Measurements from ENCODE around the gene DLEC1. TPM values are rescaled to one million over a fixed set of nuclear protein-coding genes. Genes with fewer than 3 reads are reported as not detected.
A peak's percentile ranks its signal among the peaks of the same experiment; 100 is the strongest.

The DLEC1 gene
- total RNA-seq, 2 donors from 2014 or later, result 0.18 to 1.9 TPM

GRCh38 chr3:38101811-38102443 lies 62.9 kb downstream of the DLEC1 start:
- Mint-ChIP-seq H3K27ac (no peak overlapping the region), H3K36me3 (peaks cover 0 to 8% of the 10 kb centered on the region in 2 donors), H3K9me3 (peaks cover 8 to 10% of the 10 kb centered on the region in 2 donors)
- ATAC-seq, result no peak
- DNase-seq (ENCODE audit: low spot score in 2 of 2), result no peak

- DNase-seq (ENCODE audit: low spot score in 2 of 2), result no peak
- Mint-ChIP-seq H3K36me3 (peaks cover 0 to 8% of the 10 kb centered on the region in 2 donors), H3K27ac (no peak overlapping the region), H3K9me3 (peaks cover 8 to 10% of the 10 kb centered on the region in 2 donors)
- ATAC-seq, result no peak
Measured at GRCh38 chr3:38102444-38102814, 63.4 kb downstream of the DLEC1 start.

- Mint-ChIP-seq H3K9me3 (peaks cover 8 to 10% of the 10 kb centered on the region in 2 donors), H3K36me3 (peaks cover 0 to 8% of the 10 kb centered on the region in 2 donors), H3K27ac (no peak overlapping the region)
- DNase-seq (ENCODE audit: low spot score in 2 of 2), result no peak
- ATAC-seq, result no peak
Measured at GRCh38 chr3:38105525-38105924, 66.5 kb downstream of the DLEC1 start.

- Mint-ChIP-seq H3K27ac (no peak overlapping the region), H3K9me3 (peaks cover 8 to 10% of the 10 kb centered on the region in 2 donors), H3K36me3 (peaks cover 0 to 8% of the 10 kb centered on the region in 2 donors)
- DNase-seq (ENCODE audit: low spot score in 2 of 2), result peak in 1 of 2 donors; percentile 26
- no peak for ATAC-seq
Measured at GRCh38 chr3:38107911-38108648, 69.1 kb downstream of the DLEC1 start.

- DNase-seq (ENCODE audit: low spot score in 2 of 2), result peak in 1 of 2 donors; percentile 44
- Mint-ChIP-seq H3K9me3 (peaks cover 8 to 10% of the 10 kb centered on the region in 2 donors), H3K27ac (no peak overlapping the region), H3K36me3 (peaks cover 0 to 8% of the 10 kb centered on the region in 2 donors)
- no peak for ATAC-seq
Measured at GRCh38 chr3:38108649-38109579, 69.9 kb downstream of the DLEC1 start.

- DNase-seq (ENCODE audit: low spot score in 2 of 2), result no peak
- Mint-ChIP-seq H3K27ac (no peak overlapping the region), H3K9me3 (peaks cover 7 to 8% of the 10 kb centered on the region in 2 donors), H3K36me3 (peaks cover 0 to 8% of the 10 kb centered on the region in 2 donors)
- ATAC-seq, result no peak
Measured at GRCh38 chr3:38109580-38110313, 70.7 kb downstream of the DLEC1 start.

GRCh38 chr3:38110314-38111050 lies 71.5 kb downstream of the DLEC1 start:
- Mint-ChIP-seq H3K27ac (peak overlapping the region in 1 of 2 donors; percentile 44), H3K9me3 (peaks cover 4 to 5% of the 10 kb centered on the region in 2 donors), H3K36me3 (peaks cover 0 to 4% of the 10 kb centered on the region in 2 donors)
- peak in 1 of 2 donors; percentile 34 for DNase-seq (ENCODE audit: low spot score in 2 of 2)
- ATAC-seq, result no peak

- ATAC-seq (no peak), DNase-seq (ENCODE audit: low spot score in 2 of 2) (peak in 1 of 2 donors; percentile 25)
- Mint-ChIP-seq H3K9me3 (no peaks in the 10 kb centered on the region), H3K27ac (no peak overlapping the region), H3K36me3 (no peaks in the 10 kb centered on the region)
Measured at GRCh38 chr3:38111201-38111600, 72.2 kb downstream of the DLEC1 start.

- no peak for ATAC-seq
- Mint-ChIP-seq H3K36me3 (no peaks in the 10 kb centered on the region), H3K9me3 (no peaks in the 10 kb centered on the region), H3K27ac (no peak overlapping the region)
- DNase-seq (ENCODE audit: low spot score in 2 of 2), result peak in 1 of 2 donors; percentile 53
Measured at GRCh38 chr3:38111696-38112377, 72.8 kb downstream of the DLEC1 start.

- Mint-ChIP-seq H3K9me3 (no peaks in the 10 kb centered on the region), H3K27ac (peak overlapping the region in 1 of 2 donors; percentile 88), H3K36me3 (no peaks in the 10 kb centered on the region)
- ATAC-seq, result no peak
- peak in 1 of 2 donors; percentile 45 for DNase-seq (ENCODE audit: low spot score in 2 of 2)
Measured at GRCh38 chr3:38112378-38112761, 73.4 kb downstream of the DLEC1 start.

GRCh38 chr3:38114052-38114874 lies 75.3 kb downstream of the DLEC1 start:
- DNase-seq (ENCODE audit: low spot score in 2 of 2), result peak in 1 of 2 donors; percentile 52
- ATAC-seq, result no peak
- Mint-ChIP-seq H3K9me3 (no peaks in the 10 kb centered on the region), H3K27ac (no peak overlapping the region), H3K36me3 (no peaks in the 10 kb centered on the region)

GRCh38 chr3:38114875-38115644 lies 76.1 kb downstream of the DLEC1 start:
- peak overlapping the region in 1 of 2 donors; percentile 8 for H3K27ac Mint-ChIP-seq
- no peaks in the 10 kb centered on the region for H3K9me3 Mint-ChIP-seq
- no peaks in the 10 kb centered on the region for H3K36me3 Mint-ChIP-seq
- ATAC-seq, result no peak
- DNase-seq (ENCODE audit: low spot score in 2 of 2), result peak in 1 of 2 donors; percentile 38

GRCh38 chr3:38115645-38116427 lies 76.8 kb downstream of the DLEC1 start:
- no peak for ATAC-seq
- Mint-ChIP-seq H3K36me3 (no peaks in the 10 kb centered on the region), H3K9me3 (no peaks in the 10 kb centered on the region), H3K27ac (peak overlapping the region; percentile 8 to 18)
- DNase-seq (ENCODE audit: low spot score in 2 of 2), result peak in 1 of 2 donors; percentile 50

Data from activated naive CD4-positive, alpha-beta T cell treated with anti-CD3 and anti-CD28 coated beads, Interleukin-2, amount 50 U/mL, for 72 hours (primary cell).